GM12878 (cell line): Measurements from ENCODE around the gene IGHMBP2. TPM values are rescaled to one million over a fixed set of nuclear protein-coding genes. Genes with fewer than 3 reads are reported as not detected.

ENCODE experiments used
- ATAC-seq: fragments of 200-7000 bp; cut with Tn5 transposase; 3 replicates; pipeline ENCODE4 v1.9.1; 2020; ENCODE audit warnings: mild to moderate bottlenecking, moderate library complexity
- BruUV-seq: library from RNA; stranded (reverse); fragments of 400-500 nt; replicated peaks from 2 replicates; lab custom pipeline; 2021; lab: Mats Ljungman, UMichigan
- CTCF ChIA-PET: fragments of 300-600 bp; sonication (Branson Sonifier 250); formaldehyde crosslinking; extraction: SDS; loops from one replicate; lab custom pipeline; 2021; ENCODE audit warnings: inconsistent platforms; lab: Yijun Ruan, JAX
- POLR2A ChIA-PET: fragments of 350-600 bp; formaldehyde crosslinking; extraction: SDS; loops from one replicate; lab custom pipeline; 2021; ENCODE audit warnings: inconsistent platforms; lab: Charles Lee
- RAD21 ChIA-PET: fragments of 300-600 bp; sonication (Branson Sonifier 250); formaldehyde crosslinking; loops from one replicate; lab custom pipeline; 2023; ENCODE audit warnings: antibody characterized with exemption; ENCODE audit not compliant: unreplicated experiment; lab: Charles Lee
- SMC1A ChIA-PET: fragments of 300-600 bp; sonication (Branson Sonifier 250); formaldehyde crosslinking; loops from one replicate; lab custom pipeline; 2023; ENCODE audit not compliant: unreplicated experiment, uncharacterized antibody; lab: Charles Lee
- DNase-seq: peaks from one replicate; pipeline ENCODE4 v3.0.0-alpha.2; 2011; ENCODE audit warnings: low read depth, low spot score
- FAIRE-seq: peaks from 3 replicates; lab custom pipeline; 2011; peaks lifted over from hg19 to GRCh38; lab: Jason Lieb, UNC
- H2AFZ ChIP-seq: 2 replicates; pipeline ENCODE4 v1.6.0; 2011; ENCODE audit warnings: low read depth, low read length, control low read depth; ENCODE audit not compliant: control insufficient read depth
- H3K27ac ChIP-seq: 2 replicates; pipeline ENCODE4 v1.5.1; 2011; ENCODE audit warnings: control low read depth; ENCODE audit not compliant: control insufficient read depth, insufficient read depth
- H3K27me3 ChIP-seq, 2 experiments: replicated peaks in 1 of 2; 2 replicates each; pipeline versions ENCODE4 v1.6.0 to v1.6.1; 2011; ENCODE audit warnings: low read length in 1 of 2; ENCODE audit not compliant: control insufficient read depth in 2 of 2, insufficient read depth in 2 of 2
- H3K36me3 ChIP-seq, 2 experiments: 2 replicates each; pipeline ENCODE4 v1.5.1; 2011; ENCODE audit warnings: low read length in 1 of 2; ENCODE audit not compliant: control insufficient read depth in 2 of 2, insufficient read depth in 2 of 2
- H3K4me1 ChIP-seq: 2 replicates; pipeline ENCODE4 v1.6.1; 2011; ENCODE audit warnings: mild to moderate bottlenecking, low read length, moderate library complexity, mixed read lengths; ENCODE audit not compliant: control insufficient read depth, insufficient read depth
- H3K4me2 ChIP-seq: 2 replicates; pipeline ENCODE4 v1.6.0; 2011; ENCODE audit warnings: control low read depth; ENCODE audit not compliant: control insufficient read depth, insufficient read depth
- H3K4me3 ChIP-seq: fragments of 200-600 bp; sonication (generic); 2 replicates; pipeline ENCODE4 v1.5.1; 2016
- H3K79me2 ChIP-seq: 2 replicates; pipeline ENCODE4 v1.6.0; 2011; ENCODE audit warnings: low read length; ENCODE audit not compliant: control insufficient read depth, insufficient read depth
- H3K9ac ChIP-seq: 2 replicates; pipeline ENCODE4 v1.8.0; 2011; ENCODE audit warnings: low read length, control low read depth, mixed read lengths; ENCODE audit not compliant: control insufficient read depth, insufficient read depth
- H3K9me3 ChIP-seq: replicated peaks from 3 replicates; pipeline ENCODE4 v1.5.1; 2011; ENCODE audit warnings: mild to moderate bottlenecking, low read length; ENCODE audit not compliant: control insufficient read depth, insufficient read depth
- H4K20me1 ChIP-seq: 2 replicates; pipeline ENCODE4 v1.6.0; 2011; ENCODE audit not compliant: control insufficient read depth, insufficient read depth
- CBX3 ChIP-seq: fragments of 200-600 bp; sonication (generic); IDR thresholded peaks from 2 replicates; pipeline ENCODE4 v1.6.1; 2016; ENCODE audit warnings: low read depth, borderline replicate concordance
- KLF5 ChIP-seq: fragments of 450-650 bp; IDR thresholded peaks from 2 replicates; pipeline ENCODE4 v1.6.1; 2014; ENCODE audit warnings: mild to moderate bottlenecking; ENCODE audit not compliant: partially characterized antibody
- PAX5 ChIP-seq: IDR thresholded peaks from 2 replicates; pipeline ENCODE4 v1.6.1; 2011; ENCODE audit warnings: low read depth, low read length, borderline replicate concordance
- SMC3 ChIP-seq: IDR thresholded peaks from 2 replicates; pipeline ENCODE4 v1.6.1; 2011; ENCODE audit warnings: low read length, improper control_type of control experiment, borderline replicate concordance
- SREBF1 ChIP-seq: IDR thresholded peaks from 2 replicates; pipeline ENCODE4 v1.6.1; 2012; ENCODE audit warnings: mild to moderate bottlenecking, low read length
- STAT3 ChIP-seq: IDR thresholded peaks from 2 replicates; pipeline ENCODE4 v1.6.1; 2011; ENCODE audit warnings: low read depth, low read length, improper control_type of control experiment
- SUZ12 ChIP-seq: fragments of 200-600 bp; sonication (generic); IDR thresholded peaks from one replicate; pipeline ENCODE4 v1.6.1; 2018; ENCODE audit warnings: antibody characterized with exemption, mild to moderate bottlenecking; ENCODE audit not compliant: unreplicated experiment
- WGBS: methylation state at CpG from one replicate; pipeline ENCODE4 v1.1.6; 2016; ENCODE audit warnings: low lambda C conversion rate; ENCODE audit not compliant: insufficient replicate concordance, insufficient coverage; ENCODE audit errors: missing lambda C conversion rate; 5-methylcytosine and 5-hydroxymethylcytosine counted together
- in situ Hi-C: fragments of 300-500 bp; cut with MboI; formaldehyde crosslinking; loops from 9 replicates; pipeline ENCODE4 v1.14.3; 2018; ENCODE audit warnings: mixed read lengths
- intact Hi-C: fragments of 100-400 bp; cut with micrococcal nuclease; formaldehyde crosslinking; loops from one replicate; pipeline ENCODE4 v1.14.2; 2022; ENCODE audit not compliant: unreplicated experiment
- polyA plus RNA-seq, 11 experiments: library from polyadenylated mRNA; depleted of rRNA in 4 of 11; unstranded in 6 of 11; stranded (reverse) in 5 of 11; fragments of >200 nt; fragmentation: Nextera tagmentation in 4 of 11; fragmentation: Illumina TruSeq in 1 of 11; extraction: Ambion mirVana in 4 of 11; extraction: Trizol in 1 of 11; gene quantifications; 1 replicate in 1 of 11; 2 replicates in 10 of 11; pipeline versions ENCODE4 v1.2.1 to v1.2.3, GENCODE V29; 2011 to 2016; ENCODE audit warnings: inconsistent platforms in 2 of 11, missing spikeins in 2 of 11, low read depth in 1 of 11
- total RNA-seq, 4 experiments: library from RNA; depleted of rRNA in 3 of 4; stranded (reverse); fragments of >200 nt in 3 of 4; fragmentation: Illumina TruSeq in 1 of 4; extraction: Trizol in 1 of 4; gene quantifications; 2 replicates each; pipeline versions ENCODE4 v1.2.1 to v1.2.3, GENCODE V29; 2013 to 2021
- TF ChIP-seq, protein P1 (sequence below): IDR thresholded peaks from 2 replicates; pipeline ENCODE4 v1.6.1; 2012; ENCODE audit warnings: low read depth, low read length, improper control_type of control experiment
- TF ChIP-seq, protein P2 (sequence below): IDR thresholded peaks from 2 replicates; pipeline ENCODE4 v1.6.1; 2011; ENCODE audit warnings: borderline replicate concordance, low read depth, mild to moderate bottlenecking, moderate library complexity, mixed read lengths, low read length; ENCODE audit not compliant: insufficient read depth; ENCODE audit errors: extremely low read length
- TF ChIP-seq, protein P3 (sequence below): fragments of 450-650 bp; formaldehyde crosslinking; IDR thresholded peaks from 2 replicates; pipeline ENCODE4 v1.4.0; 2020; ENCODE audit warnings: mild to moderate bottlenecking, moderate library complexity

The IGHMBP2 gene
- total and polyA plus RNA-seq, 10 of the 15 experiments (the other 5 are each of a cell fraction or from before 2014, with no cell fraction given): 1.4 to 20.1 (median 11.2) TPM

DNA sequence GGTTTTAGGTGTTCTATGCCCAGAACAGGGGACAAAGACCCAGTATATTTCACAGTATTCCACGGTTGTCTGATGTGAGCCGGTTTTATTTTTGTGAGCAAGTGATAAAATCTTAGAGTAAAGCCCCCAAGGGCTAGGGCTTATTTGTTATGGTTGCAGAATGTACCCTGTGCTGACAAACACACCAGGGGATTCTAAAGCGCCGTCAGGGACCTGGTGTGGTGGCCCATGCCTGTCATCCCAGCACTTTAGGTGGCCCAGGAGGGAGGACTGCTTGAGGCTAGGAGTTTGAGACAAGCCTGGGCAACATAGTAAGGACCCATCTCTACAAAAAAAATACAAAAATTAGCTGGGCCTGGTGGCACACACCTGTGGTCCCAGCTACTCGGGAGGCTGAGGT is 22.8 kb upstream of the IGHMBP2 start:
- ChIA-PET SMC1A (no interaction called here), CTCF (no interaction called here), POLR2A (no interaction called here), RAD21 (no interaction called here)
- Histone ChIP-seq H3K9me3 (no peaks in the 10 kb centered on the region), H3K36me3 (no peaks in the 10 kb centered on the region; a peak in 1 of 4 replicates), H3K4me2 (no peak overlapping the region), H3K4me1 (no peaks in the 10 kb centered on the region), H3K9ac (no peak overlapping the region), H3K4me3 (no peak overlapping the region), H3K27ac (no peak overlapping the region), H2AFZ (no peak overlapping the region), H4K20me1 (no peaks in the 10 kb centered on the region), H3K27me3 (no peaks in the 10 kb centered on the region), H3K79me2 (no peaks in the 10 kb centered on the region)
- no peak for TF ChIP-seq STAT3
- no peak for TF ChIP-seq PAX5
- no peak for TF ChIP-seq SREBF1
- TF ChIP-seq CBX3: no peak
- no peak for TF ChIP-seq KLF5
- TF ChIP-seq, protein P1, sequence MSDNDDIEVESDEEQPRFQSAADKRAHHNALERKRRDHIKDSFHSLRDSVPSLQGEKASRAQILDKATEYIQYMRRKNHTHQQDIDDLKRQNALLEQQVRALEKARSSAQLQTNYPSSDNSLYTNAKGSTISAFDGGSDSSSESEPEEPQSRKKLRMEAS: no peak
- TF ChIP-seq SMC3: no peak
- no peak for TF ChIP-seq SUZ12
- TF ChIP-seq, protein P2, sequence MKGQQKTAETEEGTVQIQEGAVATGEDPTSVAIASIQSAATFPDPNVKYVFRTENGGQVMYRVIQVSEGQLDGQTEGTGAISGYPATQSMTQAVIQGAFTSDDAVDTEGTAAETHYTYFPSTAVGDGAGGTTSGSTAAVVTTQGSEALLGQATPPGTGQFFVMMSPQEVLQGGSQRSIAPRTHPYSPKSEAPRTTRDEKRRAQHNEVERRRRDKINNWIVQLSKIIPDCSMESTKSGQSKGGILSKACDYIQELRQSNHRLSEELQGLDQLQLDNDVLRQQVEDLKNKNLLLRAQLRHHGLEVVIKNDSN: no peak
- TF ChIP-seq, protein P3, sequence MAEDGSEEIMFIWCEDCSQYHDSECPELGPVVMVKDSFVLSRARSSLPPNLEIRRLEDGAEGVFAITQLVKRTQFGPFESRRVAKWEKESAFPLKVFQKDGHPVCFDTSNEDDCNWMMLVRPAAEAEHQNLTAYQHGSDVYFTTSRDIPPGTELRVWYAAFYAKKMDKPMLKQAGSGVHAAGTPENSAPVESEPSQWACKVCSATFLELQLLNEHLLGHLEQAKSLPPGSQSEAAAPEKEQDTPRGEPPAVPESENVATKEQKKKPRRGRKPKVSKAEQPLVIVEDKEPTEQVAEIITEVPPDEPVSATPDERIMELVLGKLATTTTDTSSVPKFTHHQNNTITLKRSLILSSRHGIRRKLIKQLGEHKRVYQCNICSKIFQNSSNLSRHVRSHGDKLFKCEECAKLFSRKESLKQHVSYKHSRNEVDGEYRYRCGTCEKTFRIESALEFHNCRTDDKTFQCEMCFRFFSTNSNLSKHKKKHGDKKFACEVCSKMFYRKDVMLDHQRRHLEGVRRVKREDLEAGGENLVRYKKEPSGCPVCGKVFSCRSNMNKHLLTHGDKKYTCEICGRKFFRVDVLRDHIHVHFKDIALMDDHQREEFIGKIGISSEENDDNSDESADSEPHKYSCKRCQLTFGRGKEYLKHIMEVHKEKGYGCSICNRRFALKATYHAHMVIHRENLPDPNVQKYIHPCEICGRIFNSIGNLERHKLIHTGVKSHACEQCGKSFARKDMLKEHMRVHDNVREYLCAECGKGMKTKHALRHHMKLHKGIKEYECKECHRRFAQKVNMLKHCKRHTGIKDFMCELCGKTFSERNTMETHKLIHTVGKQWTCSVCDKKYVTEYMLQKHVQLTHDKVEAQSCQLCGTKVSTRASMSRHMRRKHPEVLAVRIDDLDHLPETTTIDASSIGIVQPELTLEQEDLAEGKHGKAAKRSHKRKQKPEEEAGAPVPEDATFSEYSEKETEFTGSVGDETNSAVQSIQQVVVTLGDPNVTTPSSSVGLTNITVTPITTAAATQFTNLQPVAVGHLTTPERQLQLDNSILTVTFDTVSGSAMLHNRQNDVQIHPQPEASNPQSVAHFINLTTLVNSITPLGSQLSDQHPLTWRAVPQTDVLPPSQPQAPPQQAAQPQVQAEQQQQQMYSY (CRISPR knock-in tag): no peak
- no peak for FAIRE-seq
- 98% methylated on average over 5 of the region's 5 CpGs for WGBS
- BruUV-seq: no TSS peak
- in situ Hi-C loops (no loop called here), intact Hi-C loops (no loop called here)
- ATAC-seq: no peak
- DNase-seq: no peak
